Astrocyte (in vitro differentiated cells and primary cell): Measurements from ENCODE around the gene ALLC.

Source experiments
- CTCF ChIP-seq: IDR thresholded peaks from 2 replicates; pipeline ENCODE4 v1.5.1; 2011; ENCODE audit warnings: low read depth, mild to moderate bottlenecking, inconsistent platforms, low read length, moderate library complexity; ENCODE audit not compliant: insufficient read depth
- EZH2 ChIP-seq: IDR thresholded peaks from 2 replicates; pipeline ENCODE4 v1.6.1; 2012; ENCODE audit warnings: mild to moderate bottlenecking, low read length, inconsistent platforms; ENCODE audit not compliant: insufficient read depth

DNA sequence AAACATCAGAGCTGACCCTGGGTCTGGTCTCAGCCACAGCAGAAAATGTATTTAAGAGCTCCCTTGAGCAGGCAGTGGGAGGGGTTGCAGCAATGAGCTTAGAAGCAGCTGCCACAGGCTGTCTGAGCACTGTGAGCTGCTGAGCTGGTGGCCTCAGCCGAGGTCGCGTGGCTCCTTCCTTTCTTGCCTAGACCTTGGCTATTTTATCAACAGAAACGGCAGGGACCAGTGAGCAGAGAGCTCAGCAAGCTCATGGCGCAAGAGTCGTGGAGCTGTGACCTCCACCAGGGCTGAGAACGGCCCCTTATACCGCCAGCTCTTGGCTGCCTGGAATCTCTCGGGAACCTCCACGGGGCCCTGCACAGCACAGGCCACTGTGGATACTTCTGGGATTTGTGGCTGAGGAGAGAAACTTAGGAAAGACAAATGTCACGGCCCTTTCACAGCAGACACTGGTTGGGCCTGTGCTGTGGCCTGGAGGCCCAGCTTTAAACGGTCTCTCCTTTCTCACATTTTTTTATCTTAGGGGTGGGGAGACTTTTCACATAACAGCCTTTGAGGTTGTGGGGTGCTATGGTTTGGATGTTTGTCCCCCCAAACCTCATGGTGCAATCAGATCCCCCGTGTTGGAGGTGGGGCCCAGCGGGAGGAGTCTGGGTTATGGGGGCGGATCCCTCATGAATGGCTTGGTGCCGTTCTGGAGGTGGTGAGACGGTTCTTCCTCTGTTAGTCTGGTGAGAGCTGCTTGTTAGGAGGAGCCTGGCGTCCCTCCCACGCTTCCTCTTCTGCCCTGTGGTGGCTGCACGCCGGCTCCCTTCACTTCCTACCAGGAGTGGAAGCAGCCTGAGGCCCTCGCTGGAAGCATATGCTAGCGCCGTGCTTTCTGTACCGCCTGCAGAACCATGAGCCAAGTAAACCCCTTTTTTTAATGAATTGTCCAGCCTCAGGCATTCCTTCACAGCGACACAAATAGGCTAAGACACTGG lies 1.7 kb downstream of the ALLC start:
- TF ChIP-seq CTCF = no peak
- TF ChIP-seq EZH2 = no peak
